ENCODE data around the gene MINDY4.

MINDY4 gene

GRCh38 chr7:30916767-30917166 lies 145.6 kb downstream of the MINDY4 start:
- Histone ChIP-seq H3K27me3 (ENCODE audit: insufficient read depth, low read depth, severe bottlenecking) (no peaks in the 10 kb centered on the region), H3K36me3 (no peaks in the 10 kb centered on the region), H3K27ac (no peak overlapping the region), H3K4me3 (ENCODE audit: low read depth, low read length) (no peak overlapping the region), H3K9me3 (ENCODE audit: severe bottlenecking) (no peaks in the 10 kb centered on the region)
- no peak for DNase-seq
- no peak for TF ChIP-seq CTCF (IDR thresholded peaks at IDR 0.05; ENCODE audit: low read depth, low read length)

GRCh38 chr7:30917216-30917893 lies 146.1 kb downstream of the MINDY4 start:
- H3K9me3 ChIP-seq (ENCODE audit: severe bottlenecking), result no peaks in the 10 kb centered on the region
- TF ChIP-seq CTCF (IDR thresholded peaks at IDR 0.05; ENCODE audit: low read depth, low read length), result no peak
- no peak for DNase-seq

GRCh38 chr7:30918676-30919075 lies 147.5 kb downstream of the MINDY4 start:
- no peak overlapping the region for H3K4me3 ChIP-seq (ENCODE audit: low read depth, low read length)
- TF ChIP-seq CTCF (IDR thresholded peaks at IDR 0.05; ENCODE audit: low read depth, low read length), result 0 out of 2 replicates have a peak, but pooled peaks have one; percentile 4
- H3K27ac ChIP-seq, result no peak overlapping the region
- H3K27me3 ChIP-seq (ENCODE audit: insufficient read depth, low read depth, severe bottlenecking), result no peaks in the 10 kb centered on the region
- no peaks in the 10 kb centered on the region for H3K36me3 ChIP-seq
- DNase-seq, result no peak
- no peaks in the 10 kb centered on the region for H3K9me3 ChIP-seq (ENCODE audit: severe bottlenecking)

More at GRCh38 chr7:30917216-30917893, 146.1 kb downstream of the MINDY4 start:
- Histone ChIP-seq H3K27me3 (ENCODE audit: insufficient read depth, low read depth, severe bottlenecking) (no peaks in the 10 kb centered on the region), H3K4me3 (ENCODE audit: low read depth, low read length) (no peak overlapping the region), H3K36me3 (no peaks in the 10 kb centered on the region), H3K27ac (no peak overlapping the region)

GRCh38 chr7:30920021-30920583 lies 148.9 kb downstream of the MINDY4 start:
- TF ChIP-seq CTCF (IDR thresholded peaks at IDR 0.05; ENCODE audit: low read depth, low read length), result no peak
- no peak overlapping the region for H3K27ac ChIP-seq
- no peaks in the 10 kb centered on the region for H3K9me3 ChIP-seq (ENCODE audit: severe bottlenecking)
- H3K27me3 ChIP-seq (ENCODE audit: insufficient read depth, low read depth, severe bottlenecking), result no peaks in the 10 kb centered on the region
- no peaks in the 10 kb centered on the region for H3K36me3 ChIP-seq
- DNase-seq, result peak; percentile 3
- H3K4me3 ChIP-seq (ENCODE audit: low read depth, low read length), result no peak overlapping the region

- no peak for TF ChIP-seq CTCF (IDR thresholded peaks at IDR 0.05; ENCODE audit: low read depth, low read length)
- no peaks in the 10 kb centered on the region for H3K36me3 ChIP-seq
- H3K27ac ChIP-seq, result no peak overlapping the region
- H3K27me3 ChIP-seq (ENCODE audit: insufficient read depth, low read depth, severe bottlenecking), result no peaks in the 10 kb centered on the region
- no peak overlapping the region for H3K4me3 ChIP-seq (ENCODE audit: low read depth, low read length)
- peak; percentile 15 for DNase-seq
- no peaks in the 10 kb centered on the region for H3K9me3 ChIP-seq (ENCODE audit: severe bottlenecking)
These were observed 149.6 kb downstream of the MINDY4 start for GRCh38 chr7:30920584-30921539.
